Activated CD4-positive, alpha-beta T cell treated with anti-CD3 and anti-CD28 coated beads, Interleukin-2, amount 10 ng/mL, durations not matched to agents 24 days and 14 days (primary cell): ENCODE results near the gene SUPT7L. TPM values are rescaled to one million over a fixed set of nuclear protein-coding genes. Genes with fewer than 3 reads are reported as not detected.
A peak's percentile ranks its signal among the peaks of the same experiment; 100 is the strongest.

Experiments
- DNase-seq: peaks from one replicate; pipeline ENCODE4 v3.0.0; 2022
- H3K27ac Mint-ChIP-seq: one replicate; pipeline ENCODE4 v1.8.0; 2022; ENCODE audit warnings: mild to moderate bottlenecking, mixed read lengths
- H3K27me3 Mint-ChIP-seq: one replicate; pipeline ENCODE4 v1.8.0; 2022; ENCODE audit warnings: mixed read lengths
- H3K36me3 Mint-ChIP-seq: one replicate; pipeline ENCODE4 v1.8.0; 2022; ENCODE audit warnings: low read depth, mild to moderate bottlenecking, mixed read lengths
- H3K4me1 Mint-ChIP-seq: one replicate; pipeline ENCODE4 v1.8.0; 2021; ENCODE audit warnings: mixed read lengths
- H3K4me3 Mint-ChIP-seq: one replicate; pipeline ENCODE4 v1.8.0; 2022; ENCODE audit warnings: mild to moderate bottlenecking, moderate library complexity, mixed read lengths
- H3K9me3 Mint-ChIP-seq: one replicate; pipeline ENCODE4 v1.8.0; 2021; ENCODE audit warnings: mixed read lengths
- intact Hi-C: fragments of 100-400 bp; cut with micrococcal nuclease; formaldehyde crosslinking; loops from one replicate; pipeline ENCODE4 v1.15.1; 2023
- total RNA-seq: library from RNA; stranded (reverse); gene quantifications from 2 replicates; pipeline ENCODE4 v1.2.3, GENCODE V29; 2022

The SUPT7L gene
- total RNA-seq, 1 donor from 2014 or later, result 33.3 TPM

- no peaks in the 10 kb centered on the region for H3K9me3 Mint-ChIP-seq
- peaks cover 43% of the 10 kb centered on the region for H3K36me3 Mint-ChIP-seq
- no peak overlapping the region for H3K27ac Mint-ChIP-seq
- no peak for DNase-seq
- intact Hi-C loops, result no loop called here
- H3K27me3 Mint-ChIP-seq, result no peaks in the 10 kb centered on the region
- peaks cover 14% of the 10 kb centered on the region for H3K4me1 Mint-ChIP-seq
- H3K4me3 Mint-ChIP-seq, result no peak overlapping the region
Observed at GRCh38 chr2:27622921-27623384, 40.5 kb downstream of the SUPT7L start.

- DNase-seq, result no peak
- intact Hi-C loops, result no loop called here
- no peaks in the 10 kb centered on the region for H3K27me3 Mint-ChIP-seq
- H3K27ac Mint-ChIP-seq, result no peak overlapping the region
- no peak overlapping the region for H3K4me3 Mint-ChIP-seq
- H3K9me3 Mint-ChIP-seq, result no peaks in the 10 kb centered on the region
- H3K4me1 Mint-ChIP-seq, result peaks cover 2% of the 10 kb centered on the region
- peaks cover 50% of the 10 kb centered on the region for H3K36me3 Mint-ChIP-seq
Observed at GRCh38 chr2:27621524-27621923, 41.9 kb downstream of the SUPT7L start.

GRCh38 chr2:27615316-27615715 is 48.1 kb downstream of the SUPT7L start:
- DNase-seq, result no peak
- H3K36me3 Mint-ChIP-seq, result peaks cover 53% of the 10 kb centered on the region
- no peak overlapping the region for H3K4me3 Mint-ChIP-seq
- no peaks in the 10 kb centered on the region for H3K9me3 Mint-ChIP-seq
- no peaks in the 10 kb centered on the region for H3K27me3 Mint-ChIP-seq
- intact Hi-C loops, result no loop called here
- H3K27ac Mint-ChIP-seq, result no peak overlapping the region
- no peaks in the 10 kb centered on the region for H3K4me1 Mint-ChIP-seq

- H3K9me3 Mint-ChIP-seq, result no peaks in the 10 kb centered on the region
- H3K27me3 Mint-ChIP-seq, result no peaks in the 10 kb centered on the region
- H3K36me3 Mint-ChIP-seq, result peaks cover 50% of the 10 kb centered on the region
- intact Hi-C loops, result no loop called here
- no peak overlapping the region for H3K27ac Mint-ChIP-seq
- H3K4me3 Mint-ChIP-seq, result no peak overlapping the region
- H3K4me1 Mint-ChIP-seq, result no peaks in the 10 kb centered on the region
- no peak for DNase-seq
Observed at GRCh38 chr2:27613985-27614384, 49.4 kb downstream of the SUPT7L start.

- Mint-ChIP-seq H3K27ac (peak overlapping the region; percentile 5), H3K9me3 (no peaks in the 10 kb centered on the region), H3K36me3 (peaks cover 57% of the 10 kb centered on the region), H3K4me3 (no peak overlapping the region), H3K4me1 (peaks cover 2% of the 10 kb centered on the region), H3K27me3 (no peaks in the 10 kb centered on the region)
- no peak for DNase-seq
- intact Hi-C loops, result no loop called here
Observed at GRCh38 chr2:27606611-27607010, 56.8 kb downstream of the SUPT7L start.

Other genes starting within 250 kb of the SUPT7L start
- 93.9 and 94.7 TPM in 2 replicates for gene NRBP1, start 235.0 kb downstream of the SUPT7L start, total RNA-seq
- gene KRTCAP3, start 221.2 kb downstream of the SUPT7L start, total RNA-seq, result 4.6 and 5.2 TPM in 2 replicates
- 12.4 and 12.9 TPM in 2 replicates for gene IFT172, start 173.9 kb downstream of the SUPT7L start, total RNA-seq
- gene FNDC4, start 168.4 kb downstream of the SUPT7L start, total RNA-seq, result not detected in 2 replicates
- gene GCKR, start 166.8 kb downstream of the SUPT7L start, total RNA-seq, result not detected in 2 replicates
- gene ZNF512, start 80.6 kb downstream of the SUPT7L start, total RNA-seq, result 29.0 and 32.7 TPM in 2 replicates
- gene CCDC121, start 34.6 kb downstream of the SUPT7L start, total RNA-seq, result 0.54 and 0.63 TPM in 2 replicates
- gene GPN1, start 34.6 kb downstream of the SUPT7L start, total RNA-seq, result 51.0 and 55.4 TPM in 2 replicates
- gene SLC4A1AP, start 275 bp upstream of the SUPT7L start, total RNA-seq, result 27.1 and 28.7 TPM in 2 replicates
- 59.0 and 59.6 TPM in 2 replicates for gene MRPL33, start 108.1 kb upstream of the SUPT7L start, total RNA-seq
- gene RBKS, start 226.8 kb upstream of the SUPT7L start, total RNA-seq, result 1.3 and 1.4 TPM in 2 replicates
- gene BABAM2, start 227.1 kb upstream of the SUPT7L start, total RNA-seq, result 45.9 and 46.7 TPM in 2 replicates